Measurements from ENCODE around the gene FES. TPM values are rescaled to one million over a fixed set of nuclear protein-coding genes. Genes with fewer than 3 reads are reported as not detected.
A peak's percentile ranks its signal among the peaks of the same experiment; 100 is the strongest.

Gene FES
- total RNA-seq, 4 donors from 2014 or later = 3.6 to 17.9 (median 11.0) TPM

- intact Hi-C loops (cut with DNase I; ENCODE audit: low total_unique reads) = no loop called here
- DNase-seq (ENCODE audit: low spot score in 2 of 2) = peak; percentile 91 to 98
- H3K4me3 ChIP-seq (ENCODE audit: low read depth, poor library complexity, severe bottlenecking) = peak within 1 kb of the TSS; percentile 71
- 0% methylated on average over 33 to 34 of the region's 65 CpGs for WGBS, 2 donors
- no peak for TF ChIP-seq POLR2A (IDR thresholded peaks at IDR 0.05)
- TF ChIP-seq CTCF (IDR thresholded peaks at IDR 0.05) = no peak
These were observed 50.8 kb downstream of the FES start, which contains the start of gene UNC45A for GRCh38 chr15:90934949-90935751. TSS of gene UNC45A (plus strand) at chr15:90935285. CDS start at chr15:90935325, 40 bp downstream.

- intact Hi-C loops (cut with DNase I; ENCODE audit: low total_unique reads) = no loop called here
- no peak overlapping the region for H3K4me3 ChIP-seq (ENCODE audit: low read depth, poor library complexity, severe bottlenecking)
- WGBS, 2 donors = 83 to 86% methylated on average over 1 of the region's 1 CpG
- no peak for DNase-seq (ENCODE audit: low spot score in 2 of 2)
- TF ChIP-seq CTCF (IDR thresholded peaks at IDR 0.05) = no peak
- TF ChIP-seq POLR2A (IDR thresholded peaks at IDR 0.05) = no peak
These were observed 52.5 kb downstream of the FES start for GRCh38 chr15:90936823-90937222.

GRCh38 chr15:90938261-90938660, 54.0 kb downstream of the FES start:
- TF ChIP-seq CTCF (IDR thresholded peaks at IDR 0.05) = no peak
- TF ChIP-seq POLR2A (IDR thresholded peaks at IDR 0.05) = no peak
- intact Hi-C loops (cut with DNase I; ENCODE audit: low total_unique reads) = no loop called here
- 90 to 94% methylated on average over 5 of the region's 5 CpGs for WGBS, 2 donors
- no peak for DNase-seq (ENCODE audit: low spot score in 2 of 2)
- no peak overlapping the region for H3K4me3 ChIP-seq (ENCODE audit: low read depth, poor library complexity, severe bottlenecking)

GRCh38 chr15:90939756-90940155, 55.5 kb downstream of the FES start:
- no peak for TF ChIP-seq CTCF (IDR thresholded peaks at IDR 0.05)
- no peak for TF ChIP-seq POLR2A (IDR thresholded peaks at IDR 0.05)
- no peak for DNase-seq (ENCODE audit: low spot score in 2 of 2)
- intact Hi-C loops (cut with DNase I; ENCODE audit: low total_unique reads) = no loop called here
- WGBS, 2 donors = 85 to 100% methylated on average over 6 to 7 of the region's 7 CpGs
- H3K4me3 ChIP-seq (ENCODE audit: low read depth, poor library complexity, severe bottlenecking) = no peak overlapping the region

GRCh38 chr15:90941038-90941437, 56.7 kb downstream of the FES start:
- H3K4me3 ChIP-seq (ENCODE audit: low read depth, poor library complexity, severe bottlenecking) = no peak overlapping the region
- WGBS, 2 donors = 97 to 100% methylated on average over 4 of the region's 4 CpGs
- intact Hi-C loops (cut with DNase I; ENCODE audit: low total_unique reads) = no loop called here
- TF ChIP-seq POLR2A (IDR thresholded peaks at IDR 0.05) (no peak), CTCF (IDR thresholded peaks at IDR 0.05) (no peak)
- no peak for DNase-seq (ENCODE audit: low spot score in 2 of 2)
